ENCODE results near the gene METTL13. TPM values are rescaled to one million over a fixed set of nuclear protein-coding genes. Genes with fewer than 3 reads are reported as not detected.

Gene METTL13
- total RNA-seq, 1 donor from 2014 or later: 30.8 TPM

DNA sequence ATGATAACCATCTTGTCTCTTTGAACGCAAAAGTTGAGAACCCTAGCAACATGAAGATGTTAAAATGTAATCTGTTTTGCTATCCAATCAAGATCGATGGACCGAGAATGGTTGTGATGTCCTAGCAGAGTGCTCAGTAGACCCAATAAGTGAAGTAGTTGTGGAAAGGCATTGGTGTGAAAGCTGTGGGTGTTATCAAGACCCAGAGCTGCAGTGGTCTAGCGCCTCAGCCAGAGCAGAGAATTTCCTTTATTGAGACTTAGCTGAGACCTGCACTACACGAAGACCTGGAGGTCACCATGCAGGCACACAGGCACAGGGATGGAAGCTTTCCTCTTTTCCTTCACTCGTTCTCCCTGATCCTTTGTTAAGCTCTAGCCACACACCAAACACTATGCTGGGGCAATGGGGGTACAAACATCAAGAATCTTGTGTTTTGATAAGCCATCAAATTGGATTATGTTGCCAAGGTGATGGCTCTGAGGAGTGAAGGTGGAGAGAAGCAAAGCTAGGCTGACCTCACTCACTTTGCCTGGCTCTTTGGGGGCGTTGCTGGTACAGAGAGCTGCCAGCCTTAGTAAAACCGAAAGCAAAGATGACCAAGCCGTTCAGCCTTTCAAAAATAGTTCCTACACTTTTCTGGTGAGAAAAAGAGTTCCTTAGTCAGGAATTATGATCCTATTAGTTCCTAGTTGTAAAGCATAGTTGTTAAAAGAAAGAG, 24.1 kb downstream of the METTL13 start:
- DNase-seq: no peak

DNA sequence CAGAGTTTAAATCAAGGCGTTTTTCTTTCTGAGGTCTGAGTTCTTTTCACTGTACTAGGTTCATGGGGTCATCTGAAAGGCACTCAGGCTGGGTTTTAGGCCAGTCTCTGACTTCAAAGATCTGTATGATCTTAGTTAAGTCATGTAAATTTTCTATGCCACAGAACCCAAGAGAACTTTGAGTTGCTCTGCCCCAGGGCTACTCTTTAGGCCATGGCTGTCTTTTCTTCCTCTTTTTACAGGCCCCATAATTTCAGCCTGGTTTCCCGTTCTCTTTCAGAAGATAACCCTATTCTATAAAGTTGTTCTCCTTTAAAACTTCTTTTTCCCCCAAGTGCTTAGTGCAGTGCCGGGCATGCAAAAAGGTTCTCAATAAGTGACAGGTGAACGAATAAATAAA, 26.1 kb downstream of the METTL13 start:
- DNase-seq: no peak

- DNase-seq: no peak
Measured at GRCh38 chr1:171809834-171810233, 28.4 kb downstream of the METTL13 start.

DNA sequence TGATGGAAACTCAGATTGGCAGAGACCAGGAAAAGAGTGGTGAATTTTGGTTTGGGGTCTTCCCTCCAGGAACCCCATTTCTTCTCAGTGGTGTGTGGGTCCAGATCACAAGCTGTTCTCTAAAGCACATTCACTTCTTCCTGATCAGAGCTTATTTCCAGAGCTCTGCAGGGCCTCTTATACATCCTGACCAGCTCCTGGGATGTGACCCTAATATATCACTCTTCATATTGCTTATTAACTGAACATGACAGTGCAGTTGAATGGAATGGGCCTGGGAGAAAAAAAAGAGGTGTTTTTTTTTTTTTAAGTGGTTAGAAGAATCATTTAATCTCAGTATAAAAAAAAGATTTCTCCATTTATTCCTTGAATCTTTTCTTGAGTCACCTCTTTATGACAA, 30.2 kb downstream of the METTL13 start:
- DNase-seq: no peak

DNA sequence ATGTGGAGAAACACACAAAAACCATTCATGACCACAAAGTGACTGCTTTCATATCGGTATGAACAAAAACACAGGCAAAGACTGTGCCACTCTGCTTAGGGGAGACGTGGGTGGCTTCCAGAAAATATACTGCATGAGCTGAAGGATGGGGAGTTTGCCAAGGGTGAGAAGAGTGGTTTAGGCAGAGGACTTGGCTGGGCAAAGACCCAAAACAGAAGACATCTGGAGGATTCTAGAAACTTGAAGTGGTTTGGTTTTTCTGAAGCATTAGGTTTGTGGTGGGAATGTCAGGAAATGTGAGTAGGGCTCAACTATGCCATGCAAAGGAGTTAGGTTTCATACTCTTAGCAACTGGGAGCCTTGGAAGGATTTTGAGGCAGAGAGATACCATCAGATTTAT, 33.2 kb downstream of the METTL13 start:
- no peak for DNase-seq

- DNase-seq: no peak
Measured at GRCh38 chr1:171816300-171816901, 34.9 kb downstream of the METTL13 start.

- DNase-seq: peak; percentile 69
Measured at GRCh38 chr1:171817511-171818265, 36.2 kb downstream of the METTL13 start.

DNA sequence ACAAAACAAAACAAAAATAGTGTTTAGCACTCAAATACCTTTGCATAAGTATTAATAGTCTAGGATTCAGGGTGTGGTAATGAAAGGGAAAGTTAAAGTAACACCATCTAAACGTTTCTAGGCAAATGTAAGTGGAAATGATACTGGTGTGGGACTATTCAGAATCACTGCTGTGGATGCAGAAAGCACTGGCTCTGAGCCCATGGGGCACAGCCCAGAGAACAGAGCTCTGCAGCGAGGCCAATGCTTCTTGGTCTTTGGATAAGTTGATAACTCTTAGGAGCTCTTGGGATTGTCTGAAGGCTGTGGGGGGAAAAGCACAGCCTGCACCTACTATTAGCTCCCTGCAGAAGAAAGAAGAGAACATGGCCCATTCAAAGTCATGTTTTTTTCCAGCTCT, 38.5 kb downstream of the METTL13 start:
- no peak for DNase-seq

DNA sequence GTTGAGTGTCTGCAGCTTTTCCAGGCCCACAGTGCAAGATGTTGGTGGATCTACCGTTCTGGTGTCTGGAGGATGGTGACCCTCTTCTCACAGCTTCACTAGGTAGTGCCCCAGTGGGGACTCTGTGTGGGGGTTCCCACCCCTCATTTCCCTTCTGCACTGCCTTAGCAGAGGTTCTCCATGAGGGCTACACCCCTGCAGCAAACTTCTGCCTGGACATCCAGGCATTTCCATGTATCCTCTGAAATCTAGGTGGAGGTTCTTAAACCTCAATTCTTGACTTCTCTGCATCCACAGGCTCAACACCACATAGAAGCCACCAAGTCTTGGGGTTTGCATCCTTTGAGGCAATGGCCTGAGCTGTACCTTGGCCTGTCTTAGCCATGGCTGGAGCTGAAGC, 45.5 kb downstream of the METTL13 start:
- DNase-seq: no peak

- DNase-seq: no peak
Measured at GRCh38 chr1:171828794-171829193, 47.3 kb downstream of the METTL13 start.

- no peak for DNase-seq
Measured at GRCh38 chr1:171833091-171833825, 51.8 kb downstream of the METTL13 start.

GRCh38 chr1:171834821-171835220, 53.4 kb downstream of the METTL13 start:
- no peak for DNase-seq

DNA sequence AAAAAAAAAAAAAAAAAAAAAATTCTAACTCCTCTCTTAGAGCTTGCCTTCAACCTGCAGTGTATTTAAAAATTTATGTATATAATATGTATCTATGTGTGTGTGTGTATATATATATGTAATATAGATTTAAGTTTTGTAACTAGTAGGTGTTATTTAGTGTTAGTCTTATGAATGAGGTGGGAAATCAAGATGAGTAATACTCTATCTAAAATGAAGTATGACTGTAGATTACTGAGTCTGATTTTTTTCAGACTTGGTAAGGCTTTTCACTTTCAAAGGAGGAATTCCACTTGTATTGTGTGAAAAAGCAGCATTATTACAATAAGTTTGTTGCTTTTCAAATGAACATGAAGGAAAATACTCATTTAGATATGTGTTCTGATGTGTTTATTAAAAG, 54.4 kb downstream of the METTL13 start:
- no peak for DNase-seq

- peak; percentile 80 for DNase-seq
Measured at GRCh38 chr1:171841050-171841910, 59.8 kb downstream of the METTL13 start, which contains the start of gene DNM3. TSS of gene DNM3 (plus strand) at chr1:171841498. CDS start at chr1:171841657, 159 bp downstream.

GRCh38 chr1:171841931-171842761, 60.7 kb downstream of the METTL13 start:
- DNase-seq: no peak

DNA sequence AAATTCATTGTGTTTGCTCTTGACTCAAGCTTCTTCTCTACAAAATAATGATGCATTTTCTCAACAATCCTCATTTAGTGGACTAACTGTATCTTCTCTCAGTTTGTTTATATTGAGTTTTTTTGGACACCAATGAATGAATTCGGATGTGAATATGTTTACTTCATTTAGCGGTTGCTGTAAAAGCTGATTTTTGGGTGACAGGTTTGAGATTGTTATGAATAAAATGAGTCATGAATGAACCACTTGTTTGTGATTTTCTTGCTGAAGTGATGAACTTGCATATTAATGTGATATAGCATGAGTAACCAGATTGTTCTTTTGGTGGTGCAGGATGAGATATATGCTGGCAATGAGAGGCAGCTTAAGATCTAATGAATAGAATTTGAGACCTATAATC, 62.9 kb downstream of the METTL13 start:
- DNase-seq: no peak

GRCh38 chr1:171845998-171846397, 64.5 kb downstream of the METTL13 start:
- DNase-seq: no peak
